NCI-H2107 (cell line): ENCODE data around the gene PON2.

Experiments used
- DNase-seq: peaks from one replicate; lab custom pipeline; 2025; lab: John Stamatoyannopoulos, UW

Gene PON2

GRCh38 chr7:95444796-95445195 is 10.0 kb upstream of the PON2 start:
- no peak for DNase-seq

- no peak for DNase-seq
These were observed 6.4 kb upstream of the PON2 start for GRCh38 chr7:95441042-95441823.

- DNase-seq: no peak
These were observed 5.7 kb upstream of the PON2 start for GRCh38 chr7:95440394-95441038.

GRCh38 chr7:95436407-95436806 is 1.6 kb upstream of the PON2 start:
- DNase-seq: no peak

GRCh38 chr7:95435422-95435780 is 573 bp upstream of the PON2 start:
- no peak for DNase-seq

- DNase-seq: no peak
These were observed 774 bp downstream of the PON2 start for GRCh38 chr7:95433952-95434556.

GRCh38 chr7:95433129-95433528 is 1.7 kb downstream of the PON2 start:
- no peak for DNase-seq

GRCh38 chr7:95432606-95433005 is 2.2 kb downstream of the PON2 start:
- no peak for DNase-seq

GRCh38 chr7:95430864-95431263 is 4.0 kb downstream of the PON2 start:
- DNase-seq: no peak

GRCh38 chr7:95429241-95429990 is 5.4 kb downstream of the PON2 start:
- DNase-seq: no peak

- DNase-seq: no peak
These were observed 6.8 kb downstream of the PON2 start for GRCh38 chr7:95427914-95428516.

- no peak for DNase-seq
These were observed 7.7 kb downstream of the PON2 start for GRCh38 chr7:95427166-95427565.

GRCh38 chr7:95425694-95426093 is 9.1 kb downstream of the PON2 start:
- no peak for DNase-seq

- DNase-seq: no peak
These were observed 10.1 kb downstream of the PON2 start for GRCh38 chr7:95424716-95425115.

GRCh38 chr7:95421847-95422444 is 12.9 kb downstream of the PON2 start:
- DNase-seq: no peak

- DNase-seq: peak; percentile 8
These were observed 13.6 kb downstream of the PON2 start for GRCh38 chr7:95421000-95421846.

- no peak for DNase-seq
These were observed 22.8 kb downstream of the PON2 start for GRCh38 chr7:95412075-95412474.

- no peak for DNase-seq
These were observed 23.2 kb downstream of the PON2 start for GRCh38 chr7:95411666-95412065.

GRCh38 chr7:95411036-95411435 is 23.8 kb downstream of the PON2 start:
- DNase-seq: no peak

- no peak for DNase-seq
These were observed 27.1 kb downstream of the PON2 start for GRCh38 chr7:95407751-95408150.

GRCh38 chr7:95405800-95406199 is 29.0 kb downstream of the PON2 start:
- DNase-seq: no peak
